Hematopoietic multipotent progenitor cell treated with erythropoietin and hydrocortisone succinate and interleukin-3 and kit ligand, for 15 days (in vitro differentiated cells): Measurements from ENCODE around the gene PLOD2.

Source experiments
- DNase-seq: peaks from one replicate; pipeline ENCODE4 v3.0.0-alpha.2; 2015; ENCODE audit warnings: low spot score

PLOD2 gene

DNA sequence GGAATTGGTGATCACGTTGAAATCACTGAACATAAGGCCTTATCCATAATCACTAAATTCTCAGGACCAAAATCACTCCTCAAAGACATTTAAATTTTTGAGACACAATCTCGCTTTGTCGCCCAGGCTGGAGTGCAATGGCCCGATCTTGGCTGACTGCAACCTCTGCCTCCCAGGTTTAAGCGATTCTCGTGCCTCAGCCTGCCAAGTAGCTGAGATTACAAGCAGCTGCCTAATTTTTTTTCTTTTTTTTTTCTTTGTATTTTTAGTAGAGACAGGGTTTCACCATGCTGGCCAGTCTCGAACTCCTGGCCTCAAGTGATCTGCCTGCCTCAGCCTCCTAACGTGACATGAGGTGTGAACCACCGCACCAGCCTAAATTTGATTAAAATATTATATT is 61.7 kb downstream of the PLOD2 start:
- no peak for DNase-seq

- DNase-seq: no peak
These were observed 67.1 kb downstream of the PLOD2 start for GRCh38 chr3:146093896-146094295.

DNA sequence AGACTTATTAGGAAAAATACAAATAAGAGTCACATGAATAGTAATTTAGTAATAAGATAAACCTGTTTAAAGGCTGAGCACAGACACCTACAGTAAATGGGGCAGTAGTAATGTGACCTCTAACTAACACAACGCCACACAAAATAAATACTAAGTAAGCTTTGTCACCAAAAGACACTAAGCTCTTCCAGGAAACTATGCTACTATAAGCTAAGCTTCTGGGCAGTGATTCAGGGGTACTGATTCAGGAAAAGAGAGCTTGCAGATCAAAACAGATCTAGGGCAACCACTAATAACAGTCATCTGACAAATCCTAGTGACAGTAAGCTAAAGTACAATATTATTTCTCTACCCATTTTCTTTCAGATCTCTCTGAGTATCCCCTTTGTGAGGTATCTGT is 68.8 kb downstream of the PLOD2 start:
- no peak for DNase-seq

DNA sequence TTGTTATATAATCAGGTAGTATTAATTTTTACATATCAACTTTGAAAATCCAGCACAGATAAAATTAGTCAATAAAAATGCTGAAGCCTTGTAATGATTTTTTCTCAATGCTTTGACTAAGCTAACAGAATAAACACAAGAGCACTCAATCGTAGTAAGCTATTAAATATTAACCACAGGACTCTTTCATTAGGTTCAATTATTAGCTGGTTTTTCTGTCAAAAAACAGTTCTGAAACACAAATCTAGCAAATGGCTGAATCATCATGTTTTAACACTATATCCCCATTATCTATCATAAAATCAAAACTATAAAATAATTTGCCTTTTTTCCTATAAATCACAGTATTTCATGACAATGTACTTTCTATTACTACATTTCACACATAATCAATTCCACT is 69.6 kb downstream of the PLOD2 start:
- no peak for DNase-seq

GRCh38 chr3:146090521-146090920 is 70.5 kb downstream of the PLOD2 start:
- no peak for DNase-seq

DNA sequence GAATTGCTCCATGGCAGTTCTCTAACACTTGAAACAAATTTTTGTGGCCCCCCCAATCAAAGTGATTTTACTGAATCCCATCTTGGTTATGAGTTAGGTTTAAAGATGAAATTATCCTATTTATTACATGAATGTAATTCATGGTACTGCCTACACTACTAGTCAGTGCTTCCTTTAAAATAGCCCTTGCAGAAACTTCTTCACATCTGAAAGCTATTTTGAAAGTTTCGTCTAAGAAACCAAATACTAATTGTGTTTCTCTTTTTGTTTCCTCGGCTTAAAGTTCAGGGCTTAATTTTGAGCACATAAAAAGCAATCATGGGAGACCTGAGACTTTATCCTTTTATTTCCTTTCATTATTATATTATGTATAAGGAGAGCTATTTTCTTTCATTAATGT is 72.1 kb downstream of the PLOD2 start:
- no peak for DNase-seq

DNA sequence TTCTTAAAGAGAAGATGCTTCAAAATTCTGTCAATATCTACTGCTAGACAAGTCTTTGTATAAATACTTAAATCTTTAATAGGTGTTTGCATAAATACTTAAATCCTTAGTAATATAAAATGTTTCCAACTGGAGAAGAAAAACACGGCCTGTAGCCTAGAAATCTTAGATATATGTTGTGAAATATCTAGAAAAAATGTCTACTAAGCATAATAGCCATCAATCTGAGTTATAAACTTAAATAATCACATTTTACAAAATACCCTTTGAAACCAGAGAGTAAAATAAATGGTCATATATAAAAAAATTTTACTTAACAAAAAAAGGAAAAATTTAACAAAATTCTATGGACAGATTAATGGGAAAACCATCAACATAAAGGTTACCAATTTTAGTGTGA is 73.9 kb downstream of the PLOD2 start:
- DNase-seq: no peak

GRCh38 chr3:146086211-146086610 is 74.8 kb downstream of the PLOD2 start:
- DNase-seq: no peak

DNA sequence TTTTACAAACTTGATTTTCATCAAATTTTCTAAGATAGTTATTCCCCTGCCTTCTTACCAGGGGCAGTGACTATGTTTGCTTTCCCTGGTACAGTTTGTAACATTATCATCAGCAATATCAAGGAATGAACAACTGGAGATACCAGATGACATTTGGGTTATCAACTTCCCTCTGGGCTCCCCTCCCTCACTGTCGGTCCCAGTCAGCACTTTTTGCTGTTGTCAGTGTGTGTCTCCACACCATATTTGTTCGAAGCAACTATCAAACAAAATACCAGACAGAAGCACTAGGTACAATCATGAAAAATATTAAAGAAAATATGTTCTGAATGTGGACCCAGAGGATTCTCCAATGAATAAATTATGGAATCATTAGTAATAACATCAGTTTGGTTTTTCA is 75.3 kb downstream of the PLOD2 start:
- DNase-seq: no peak

GRCh38 chr3:146080578-146080977 is 80.4 kb downstream of the PLOD2 start:
- no peak for DNase-seq

DNA sequence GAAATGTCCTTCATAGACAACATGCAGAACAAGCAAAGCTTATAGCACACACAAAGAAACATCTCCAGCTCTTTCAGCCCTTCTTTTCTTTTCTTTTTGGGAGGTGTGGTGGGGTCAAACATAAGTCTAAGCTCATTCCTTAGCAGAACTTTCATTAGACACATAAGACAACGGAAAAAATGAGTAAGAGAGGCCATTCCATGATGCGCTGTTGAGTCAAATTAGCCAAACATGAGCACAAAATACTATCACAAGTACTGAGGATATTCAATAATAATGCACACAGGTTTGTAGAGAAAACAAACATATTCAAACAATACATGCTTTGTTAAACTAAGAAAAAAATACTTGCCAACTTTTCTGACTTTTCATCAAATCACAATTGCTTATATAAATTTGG is 83.0 kb downstream of the PLOD2 start:
- DNase-seq: no peak

DNA sequence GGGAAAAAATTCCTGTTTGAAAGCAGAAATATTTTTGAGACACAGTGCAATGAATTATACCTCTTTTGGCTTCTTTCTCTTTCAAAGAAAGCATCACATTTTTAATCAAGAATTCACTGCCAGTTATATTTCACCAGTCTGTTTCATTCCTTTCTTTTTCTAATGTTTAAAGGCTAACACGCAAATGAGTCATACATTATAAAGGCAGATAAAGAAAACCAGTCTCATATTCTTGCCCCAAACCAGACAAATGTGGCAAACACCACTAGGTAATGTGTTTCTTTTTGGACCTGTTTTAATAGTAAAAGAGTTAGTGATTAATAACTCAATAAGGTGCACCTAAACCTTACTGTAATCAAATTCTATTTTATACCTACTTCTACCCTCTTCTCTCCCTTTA is 83.8 kb downstream of the PLOD2 start:
- DNase-seq: no peak

GRCh38 chr3:146072824-146073223 is 88.2 kb downstream of the PLOD2 start:
- DNase-seq: no peak

GRCh38 chr3:146072061-146072460 is 88.9 kb downstream of the PLOD2 start:
- DNase-seq: no peak

DNA sequence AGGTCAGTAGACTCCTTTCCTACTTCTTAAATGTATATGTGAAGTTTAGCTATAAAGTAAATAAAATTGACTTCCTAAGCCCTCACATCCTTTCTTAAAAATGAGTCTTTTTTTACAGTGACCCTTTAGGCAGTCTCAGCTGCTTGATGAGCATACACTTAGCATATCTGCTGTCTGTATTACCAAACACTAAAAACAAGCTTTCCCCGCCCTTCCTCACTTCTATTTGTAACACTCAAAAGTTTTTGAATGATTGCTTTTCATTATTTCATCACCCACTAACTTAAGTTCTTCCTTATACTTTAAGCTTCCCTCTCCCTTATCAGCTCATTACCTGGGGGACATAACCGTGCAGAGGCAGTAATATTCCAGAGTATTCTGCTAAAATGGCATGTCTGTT is 89.4 kb downstream of the PLOD2 start:
- DNase-seq: no peak

- no peak for DNase-seq
These were observed 93.9 kb downstream of the PLOD2 start for GRCh38 chr3:146067048-146067447.

- peak; percentile 54 for DNase-seq
These were observed 95.4 kb downstream of the PLOD2 start for GRCh38 chr3:146065573-146066006.

DNA sequence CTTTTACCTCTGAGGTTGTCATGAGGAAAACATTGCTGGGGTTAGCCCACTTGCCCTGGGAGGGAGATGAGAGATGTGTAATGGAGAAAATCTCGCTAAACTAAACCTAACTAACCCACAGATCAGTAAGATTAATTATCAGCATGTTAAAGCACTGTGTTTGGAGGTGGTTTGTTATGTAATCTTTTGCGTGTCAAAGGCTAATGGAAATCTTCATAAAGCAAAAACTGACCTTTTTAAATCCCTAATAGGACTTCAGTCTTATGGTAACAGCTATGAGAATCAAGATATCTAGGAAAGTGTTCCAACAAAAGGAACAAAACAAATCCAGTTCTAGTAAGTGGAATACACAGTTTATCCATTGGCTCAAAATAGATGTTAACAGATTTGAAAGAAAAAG is 102.7 kb downstream of the PLOD2 start:
- no peak for DNase-seq

DNA sequence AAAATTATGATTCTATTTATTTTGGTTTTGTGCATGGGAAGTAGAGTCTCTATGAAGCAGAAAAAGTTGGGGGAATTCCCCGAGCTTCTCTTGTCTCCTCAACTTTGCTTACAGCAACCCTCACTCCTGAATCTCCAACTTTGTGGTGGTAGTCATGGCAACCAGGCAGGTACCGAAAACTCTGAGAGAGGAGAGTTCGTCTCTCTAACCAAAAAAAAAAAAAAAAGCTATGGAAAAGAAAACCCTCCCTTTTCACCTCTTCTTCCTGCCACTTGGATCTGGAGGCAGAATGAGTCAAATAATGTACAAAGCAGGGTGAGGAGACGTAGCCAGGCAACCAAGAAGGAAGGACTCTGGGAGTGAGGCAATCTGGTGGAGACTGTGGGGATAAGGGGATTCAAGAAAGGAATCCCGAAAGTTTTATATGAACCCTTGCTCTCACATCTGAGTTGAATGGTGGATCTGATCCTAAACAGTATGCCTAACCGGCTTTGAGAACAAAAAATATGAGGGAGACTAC is 108.1 kb downstream of the PLOD2 start:
- no peak for DNase-seq

DNA sequence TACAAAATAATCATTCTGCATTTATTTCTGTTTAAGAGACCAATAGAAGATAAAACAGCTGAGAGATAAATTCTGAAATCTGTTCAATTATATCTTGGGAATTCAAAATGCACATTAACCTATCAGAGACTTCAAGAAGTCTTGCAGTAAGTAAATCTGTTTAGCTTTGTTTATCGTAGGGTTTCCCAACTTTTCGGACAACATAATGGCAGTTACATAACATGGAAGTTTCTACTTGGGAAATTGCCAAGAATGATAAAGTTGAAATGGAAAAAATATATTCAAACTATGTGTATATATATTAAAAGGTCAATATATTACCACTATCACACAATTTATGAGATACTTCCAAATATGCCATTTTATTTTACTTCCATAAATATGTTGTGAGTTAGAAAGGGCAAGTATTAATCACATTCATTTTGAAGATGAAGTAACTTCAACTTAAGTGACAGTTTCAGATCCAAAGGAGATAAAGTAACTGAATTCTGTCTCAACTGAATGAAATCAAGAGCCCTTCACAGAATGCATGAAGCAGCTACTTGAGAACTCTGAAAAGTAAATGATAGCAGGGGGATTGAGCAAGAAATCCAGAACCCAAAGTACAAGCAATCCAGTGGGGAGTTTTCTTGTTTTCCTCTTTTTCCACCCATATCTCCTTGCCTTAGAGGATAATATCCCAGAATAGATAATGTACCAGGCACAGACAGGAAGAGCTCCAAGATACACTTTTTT is 108.8 kb downstream of the PLOD2 start:
- no peak for DNase-seq

DNA sequence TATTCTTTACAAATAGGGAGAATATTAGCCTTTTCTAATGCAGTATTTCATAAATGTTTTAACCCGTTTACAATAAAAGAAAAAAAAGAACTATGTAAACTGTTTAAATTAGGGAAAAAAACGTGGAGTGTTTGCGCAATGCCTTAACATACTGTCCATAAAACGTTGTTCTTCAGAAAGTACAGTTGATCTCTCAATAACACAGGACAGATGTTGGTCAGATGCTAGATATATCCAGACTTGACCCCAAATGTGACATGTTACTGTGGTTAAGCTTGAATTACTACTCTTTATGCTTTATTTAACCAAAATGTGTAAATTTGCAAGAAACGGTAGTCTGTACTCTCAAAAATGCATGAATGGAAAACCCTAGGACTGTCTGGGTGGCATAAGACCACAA is 110.3 kb downstream of the PLOD2 start:
- no peak for DNase-seq

DNA sequence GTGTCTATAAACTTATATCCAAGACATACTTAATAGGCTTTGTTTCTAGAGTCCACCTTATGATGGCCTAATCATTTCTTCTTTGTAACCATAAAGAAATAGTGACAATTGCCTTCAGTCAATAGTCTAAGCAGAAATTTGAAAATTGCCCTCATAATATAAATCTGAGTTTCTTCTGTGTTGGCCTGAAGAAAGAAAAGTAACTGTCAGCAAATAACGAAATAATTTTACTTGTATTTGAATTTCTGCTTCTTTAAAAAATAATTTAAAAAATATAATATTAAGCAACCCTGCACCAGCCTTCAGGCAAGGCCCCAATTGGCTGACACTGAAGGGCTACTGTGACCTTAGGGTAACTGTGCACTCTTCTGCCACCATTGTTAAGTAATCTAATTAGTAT is 113.5 kb downstream of the PLOD2 start:
- DNase-seq: no peak

- no peak for DNase-seq
These were observed 116.9 kb downstream of the PLOD2 start for GRCh38 chr3:146044046-146044445.

DNA sequence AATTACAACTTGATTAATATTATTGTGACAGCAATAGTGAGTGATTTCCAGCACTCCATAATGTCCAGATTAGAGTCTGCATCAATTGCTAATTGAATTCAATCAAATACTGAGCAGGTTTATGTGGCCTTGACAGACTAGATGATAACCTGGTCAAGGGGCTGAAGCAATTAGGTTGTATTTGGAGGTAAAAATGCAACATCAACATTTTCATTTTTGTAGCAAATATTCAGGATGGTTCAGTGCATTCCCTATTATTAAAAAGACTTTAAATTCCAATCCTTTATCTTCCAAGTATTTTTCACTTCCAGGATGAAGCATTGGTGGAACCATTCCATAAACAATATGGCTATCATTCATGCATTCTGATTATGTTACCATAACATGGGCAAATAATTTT is 120.4 kb downstream of the PLOD2 start:
- no peak for DNase-seq
